T-helper 2 cell treated with Interferon-gamma antibody and Interleukin-4, amounts not matched to agents 100 ng/mL and 5 ng/mL, for 36 hours (primary cell): Measurements from ENCODE around the gene CYB5R4. TPM values are rescaled to one million over a fixed set of nuclear protein-coding genes. Genes with fewer than 3 reads are reported as not detected.
"Not testable (repeated sequence)": the region's sequence is repeated elsewhere in the genome, so short reads cannot be mapped to it uniquely, and the experiment has no call there.

Experiments
- intact Hi-C: fragments of 100-400 bp; cut with micrococcal nuclease; formaldehyde crosslinking; loops from one replicate; pipeline ENCODE4 v1.15.1; 2023
- total RNA-seq: library from RNA; stranded (reverse); gene quantifications from 2 replicates; pipeline ENCODE4 v1.2.3, GENCODE V29; 2022

Gene CYB5R4
- total RNA-seq, 1 donor from 2014 or later = 31.2 TPM

GRCh38 chr6:83862776-83863471 is 3.4 kb downstream of the CYB5R4 start:
- intact Hi-C loops = loop anchor here (5.0 kb wide), 1 partner anchor 796 kb away; the partner anchor contains the start of genes DOP1A and UBE3D

DNA sequence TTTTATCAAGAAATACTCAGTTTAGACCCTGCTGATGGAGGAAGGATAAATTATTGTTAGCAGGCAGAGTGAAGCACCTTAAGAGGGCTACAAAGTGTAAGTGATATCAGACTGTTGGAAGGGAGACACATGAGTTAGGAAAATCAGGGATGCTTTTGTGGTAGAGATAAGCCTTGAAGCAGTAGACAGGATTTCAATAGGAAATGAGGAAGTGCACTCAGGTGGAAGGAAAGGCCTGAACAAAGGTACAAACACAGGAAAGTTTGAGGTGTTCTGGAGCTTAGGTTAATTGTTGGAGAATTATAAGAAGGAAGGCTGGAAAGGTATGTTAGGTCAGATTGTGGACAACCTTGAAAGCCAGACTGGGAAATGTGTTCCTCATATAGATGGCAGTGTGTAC is 7.6 kb downstream of the CYB5R4 start:
- intact Hi-C loops = no loop called here

DNA sequence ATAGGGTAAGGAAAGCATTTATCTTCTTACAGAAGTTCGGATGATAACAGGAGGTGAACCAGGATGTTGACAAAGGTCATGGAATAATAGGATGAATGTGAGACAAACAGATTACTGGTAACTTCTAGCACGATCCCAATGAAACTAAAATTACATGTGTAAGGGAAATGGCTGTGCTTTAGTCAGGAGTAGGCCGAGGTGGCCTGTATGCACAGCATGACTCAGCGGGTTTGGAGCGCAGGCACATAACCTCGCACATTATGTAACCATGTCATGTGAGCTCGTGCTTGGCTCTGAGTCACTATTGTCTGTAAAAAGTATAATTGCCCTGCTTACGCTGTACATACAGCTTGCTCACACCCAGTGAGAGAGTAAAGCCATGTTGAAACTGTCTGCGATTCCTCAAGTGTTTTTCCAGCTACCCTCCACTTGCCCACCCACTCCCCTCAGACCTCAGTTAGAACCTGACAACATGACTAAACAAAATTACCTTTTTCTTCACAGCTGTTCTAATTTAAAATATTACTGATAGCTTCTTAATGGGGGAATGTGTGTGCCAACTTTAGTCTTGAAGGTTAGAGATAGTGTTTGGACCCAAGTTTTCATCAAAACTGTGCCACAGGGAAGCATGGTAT is 8.2 kb downstream of the CYB5R4 start:
- intact Hi-C loops = no loop called here

- intact Hi-C loops = no loop called here
Observed at GRCh38 chr6:83868639-83869038, 9.2 kb downstream of the CYB5R4 start.

GRCh38 chr6:83870649-83871048 is 11.2 kb downstream of the CYB5R4 start:
- intact Hi-C loops = no loop called here

- intact Hi-C loops = no loop called here
Observed at GRCh38 chr6:83872386-83873118, 13.1 kb downstream of the CYB5R4 start.

DNA sequence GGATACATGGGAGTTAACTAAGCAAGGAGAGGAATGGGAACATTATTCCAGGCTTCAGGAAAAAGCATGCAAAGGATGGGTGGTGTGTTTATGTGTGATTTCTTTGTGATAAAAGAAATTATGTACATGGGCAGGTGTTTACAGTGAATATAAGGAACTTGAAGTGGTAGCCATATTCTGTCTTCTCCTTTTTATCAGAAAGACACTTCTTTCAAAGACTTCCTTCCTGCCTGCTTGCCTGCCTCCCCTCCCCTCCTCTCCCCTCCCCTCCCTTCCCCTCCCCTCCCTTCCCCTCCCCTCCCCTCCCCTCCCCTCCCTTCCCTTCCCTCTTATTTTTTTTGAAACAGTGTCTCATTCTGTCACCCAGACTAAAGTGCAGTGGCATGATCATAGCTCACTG is 14.4 kb downstream of the CYB5R4 start:
- intact Hi-C loops = no loop called here

DNA sequence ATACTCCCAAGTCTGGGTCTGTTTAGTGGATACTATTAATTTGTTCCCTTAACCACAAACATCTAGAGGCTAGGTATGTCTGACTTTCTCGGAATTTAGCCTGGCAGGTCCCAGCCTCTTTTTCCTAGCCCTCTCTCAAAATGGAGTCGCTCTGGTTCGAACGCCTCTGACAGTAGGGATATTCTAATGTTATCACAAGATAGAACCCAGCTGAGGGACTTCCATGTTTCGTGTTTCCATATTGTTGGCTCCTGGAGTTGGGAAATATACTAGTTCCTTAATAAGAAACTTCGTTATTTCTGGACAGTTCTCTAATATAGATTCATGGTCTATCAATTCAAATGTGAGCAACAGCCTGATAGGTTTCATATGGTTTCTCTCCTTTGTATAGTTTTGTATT is 16.4 kb downstream of the CYB5R4 start:
- intact Hi-C loops = no loop called here

GRCh38 chr6:83878902-83879644 is 19.6 kb downstream of the CYB5R4 start:
- intact Hi-C loops = no loop called here

- intact Hi-C loops = loop anchor here (10.0 kb wide), 2 partner anchors 545 to 895 kb away; no protein-coding TSS in a partner anchor
Observed at GRCh38 chr6:83879746-83880145, 20.3 kb downstream of the CYB5R4 start.

DNA sequence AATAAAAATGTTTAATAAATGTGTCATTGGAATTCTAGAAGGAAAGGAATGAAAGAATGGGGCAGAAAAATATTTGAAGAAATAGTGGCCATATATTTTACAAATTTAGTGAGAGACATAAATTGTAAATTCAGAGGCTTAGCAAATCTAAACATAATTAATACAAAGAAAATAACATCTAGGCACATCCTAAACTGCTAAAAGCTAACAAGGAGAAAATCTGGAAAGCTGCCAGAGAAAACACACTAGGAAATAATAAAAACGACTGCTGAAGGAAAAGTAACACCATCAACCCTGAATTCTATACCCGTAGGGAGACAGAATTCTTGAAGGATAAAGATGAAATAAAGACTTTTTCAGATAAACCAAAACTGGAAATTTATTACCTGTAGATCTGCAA is 23.8 kb downstream of the CYB5R4 start:
- intact Hi-C loops = loop anchor here (10.0 kb wide), 2 partner anchors 542 to 892 kb away; no protein-coding TSS in a partner anchor

GRCh38 chr6:83884523-83884922 is 25.0 kb downstream of the CYB5R4 start:
- intact Hi-C loops = loop anchor here (1.0 to 10.0 kb wide), 5 partner anchors 26 to 1439 kb away; partner anchors contain the start of gene CYB5R4

DNA sequence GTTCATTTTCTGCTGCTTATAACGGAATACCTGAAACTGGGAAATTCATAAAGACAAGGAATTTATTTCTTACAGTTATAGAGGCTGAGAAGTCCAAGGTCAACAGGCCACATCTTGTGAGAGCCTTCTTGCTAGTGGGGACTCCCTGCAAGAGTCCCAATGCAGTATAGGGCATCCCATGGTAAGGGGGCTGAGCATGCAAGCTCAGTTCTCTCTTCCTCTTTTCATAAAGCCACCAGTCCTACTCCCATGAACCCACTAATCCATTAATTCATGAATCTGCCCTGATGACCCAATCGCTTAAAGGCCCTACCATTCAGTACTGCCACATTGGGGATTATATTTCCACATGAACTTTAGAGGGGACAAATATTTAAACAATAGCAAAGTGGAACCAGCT is 26.5 kb downstream of the CYB5R4 start:
- intact Hi-C loops = loop anchor here (2.0 to 10.0 kb wide), 3 partner anchors 27 to 889 kb away; partner anchors contain the start of gene CYB5R4

DNA sequence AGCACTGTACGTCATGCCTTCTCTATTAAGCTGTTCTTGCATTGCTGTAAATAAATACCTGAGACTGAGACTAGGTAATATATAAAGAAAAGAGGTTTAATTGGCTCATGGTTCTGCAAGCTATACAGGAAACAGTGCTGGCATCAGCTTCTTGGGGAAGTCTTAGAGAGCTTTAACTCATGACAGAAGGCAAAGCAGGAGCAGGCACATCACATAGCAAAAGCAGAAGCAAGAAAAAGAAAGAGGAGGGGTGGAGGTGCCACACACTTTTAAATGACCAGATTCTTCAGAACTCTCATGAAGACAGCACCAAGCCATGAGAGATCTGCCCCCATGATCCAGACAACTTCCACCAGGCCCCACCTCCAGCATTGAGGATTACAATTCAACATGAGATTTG is 30.1 kb downstream of the CYB5R4 start:
- intact Hi-C loops = loop anchor here (10.0 kb wide), 2 partner anchors 535 to 885 kb away; no protein-coding TSS in a partner anchor

DNA sequence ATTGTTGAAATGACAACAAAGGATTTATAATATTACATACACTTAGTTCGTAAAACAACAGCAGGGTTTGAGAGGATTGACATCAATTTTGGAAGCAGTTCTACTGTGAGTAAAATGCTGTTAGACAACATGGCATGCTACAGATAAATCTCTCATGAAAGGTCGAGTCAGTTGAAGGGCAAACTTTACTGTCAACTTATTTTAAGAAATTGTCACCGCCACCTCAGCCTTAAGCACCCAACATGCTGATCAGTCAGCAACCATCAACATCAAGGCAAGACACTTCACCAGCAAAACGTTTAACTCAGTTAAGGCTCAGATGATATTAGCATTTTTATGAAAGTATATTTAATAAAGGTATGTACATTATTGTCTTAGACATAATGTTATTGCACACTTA is 31.0 kb downstream of the CYB5R4 start:
- intact Hi-C loops = no loop called here

- intact Hi-C loops = no loop called here
Observed at GRCh38 chr6:83891586-83891985, 32.1 kb downstream of the CYB5R4 start.

- intact Hi-C loops = no loop called here
Observed at GRCh38 chr6:83893024-83893423, 33.5 kb downstream of the CYB5R4 start.

GRCh38 chr6:83897094-83897493 is 37.6 kb downstream of the CYB5R4 start:
- intact Hi-C loops = not testable (repeated sequence)

DNA sequence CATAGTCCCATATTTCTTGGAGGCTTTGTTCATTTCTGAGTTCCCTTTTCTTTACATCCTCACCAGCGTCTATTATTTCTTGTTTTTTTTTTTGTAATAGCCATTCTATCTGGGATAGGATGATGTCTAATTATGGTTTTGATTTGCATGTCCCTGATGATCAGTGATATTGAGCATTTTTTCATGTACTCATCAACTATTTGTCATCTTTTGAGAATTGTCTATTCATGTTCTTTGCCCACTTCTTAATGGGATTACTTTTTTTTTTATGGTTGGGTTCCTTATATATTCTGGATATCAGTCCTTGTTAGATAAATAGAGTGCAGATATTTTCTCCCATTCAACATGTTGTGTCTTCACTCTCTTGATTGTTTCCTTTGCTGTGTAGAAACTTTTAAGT is 42.1 kb downstream of the CYB5R4 start:
- intact Hi-C loops = no loop called here

DNA sequence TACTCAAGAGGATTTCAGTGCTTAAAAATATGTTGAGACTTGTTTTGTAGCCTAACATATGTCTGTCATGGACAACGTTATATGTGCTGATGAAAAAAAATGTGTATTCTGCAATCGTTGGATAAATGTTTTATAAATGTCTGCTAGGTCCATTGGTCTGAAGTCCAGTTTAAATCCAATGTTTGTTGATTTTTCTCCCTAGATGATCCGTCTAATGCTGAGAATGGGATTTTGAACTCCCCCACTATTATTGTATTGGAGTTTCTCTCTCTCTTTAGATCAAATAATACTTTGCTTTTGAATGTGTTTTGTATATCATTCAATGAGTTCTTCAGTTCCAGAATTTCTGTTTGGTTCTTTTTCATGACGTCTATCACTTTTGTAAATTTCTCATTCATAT is 44.9 kb downstream of the CYB5R4 start:
- intact Hi-C loops = no loop called here

DNA sequence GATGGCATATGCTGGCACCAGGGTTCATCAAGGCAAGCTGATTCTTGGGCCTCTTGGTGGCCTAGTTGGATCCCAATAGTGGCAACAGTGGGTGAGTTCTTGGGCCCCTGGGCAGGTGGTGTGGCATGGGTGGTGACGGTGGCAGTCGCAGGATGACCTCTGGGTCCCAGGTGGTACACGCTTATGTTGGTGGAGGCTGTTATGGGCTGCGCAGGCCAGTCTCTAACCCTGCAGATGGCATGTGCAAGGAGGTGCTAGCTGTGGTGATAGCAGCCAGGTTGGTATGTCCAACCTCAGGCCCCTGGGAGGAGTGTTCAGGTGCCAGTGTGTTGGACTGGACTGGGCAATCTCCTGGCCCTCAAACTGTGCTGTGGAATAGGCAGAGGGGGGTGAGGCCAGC is 46.2 kb downstream of the CYB5R4 start:
- intact Hi-C loops = no loop called here
